Esophagus (tissue), 2 donors: ENCODE data around the gene GNB2. TPM values are rescaled to one million over a fixed set of nuclear protein-coding genes. Genes with fewer than 3 reads are reported as not detected.

Experiments
- H3K27ac ChIP-seq, 2 donors: one replicate each; pipeline ENCODE4 v1.5.1; 2013; ENCODE audit warnings: low read depth in 2 of 2, mild to moderate bottlenecking in 2 of 2, inconsistent platforms in 1 of 2, low read length in 1 of 2, moderate library complexity in 1 of 2
- H3K27me3 ChIP-seq, 2 donors: one replicate each; pipeline ENCODE4 v1.6.1; 2013; ENCODE audit warnings: low read length in 2 of 2, control low read depth in 1 of 2, mild to moderate bottlenecking in 1 of 2; ENCODE audit not compliant: insufficient read depth in 2 of 2, control insufficient read depth in 1 of 2
- H3K36me3 ChIP-seq, 2 donors: one replicate each; pipeline ENCODE4 v1.6.1; 2013; ENCODE audit warnings: low read length in 1 of 2; ENCODE audit not compliant: control insufficient read depth in 2 of 2, insufficient read depth in 2 of 2
- H3K4me1 ChIP-seq, 2 donors: one replicate each; pipeline ENCODE4 v1.6.1; 2013; ENCODE audit warnings: low read length in 1 of 2; ENCODE audit not compliant: control insufficient read depth in 2 of 2, insufficient read depth in 2 of 2
- H3K4me3 ChIP-seq, 2 donors: one replicate each; pipeline ENCODE4 v1.5.1; 2013; ENCODE audit warnings: low read length in 2 of 2, mild to moderate bottlenecking in 2 of 2, low read depth in 1 of 2, moderate library complexity in 1 of 2
- H3K9me3 ChIP-seq, 2 donors: one replicate each; pipeline ENCODE4 v1.6.1; 2013; ENCODE audit warnings: mild to moderate bottlenecking in 2 of 2, low read depth in 1 of 2, low read length in 1 of 2, moderate library complexity in 1 of 2; ENCODE audit not compliant: control insufficient read depth in 2 of 2, insufficient read depth in 1 of 2
- WGBS, 2 donors: extraction: QIAGEN DNeasy Blood & Tissue Kit; methylation state at CpG; one replicate each; pipeline ENCODE4 v1.1.7; 2013; 5-methylcytosine and 5-hydroxymethylcytosine counted together
- polyA plus RNA-seq, 2 donors: library from polyadenylated mRNA; stranded (reverse); fragments of 200-250 nt; gene quantifications; one replicate each; pipeline ENCODE4 v1.2.3, GENCODE V29; 2013
- donor health status: healthy with polysubstance abuse.
- donor health status: Bipolar disorder and iron deficiency.

GNB2 gene
- polyA plus RNA-seq, 2 donors: 147 to 284 TPM

GRCh38 chr7:100686201-100686821, 12.8 kb downstream of the GNB2 start:
- Histone ChIP-seq H3K27me3 (no peaks in the 10 kb centered on the region), H3K27ac (no peak overlapping the region), H3K36me3 (peaks cover 13 to 77% of the 10 kb centered on the region in 2 donors), H3K4me3 (no peak overlapping the region), H3K9me3 (no peaks in the 10 kb centered on the region), H3K4me1 (peaks cover 0 to 6% of the 10 kb centered on the region in 2 donors)
- 84 to 87% methylated on average over 33 of the region's 33 CpGs for WGBS, 2 donors

GRCh38 chr7:100686822-100687211, 13.3 kb downstream of the GNB2 start:
- Histone ChIP-seq H3K4me1 (peaks cover 0 to 10% of the 10 kb centered on the region in 2 donors), H3K36me3 (peaks cover 8 to 72% of the 10 kb centered on the region in 2 donors), H3K27ac (no peak overlapping the region), H3K9me3 (no peaks in the 10 kb centered on the region), H3K27me3 (no peaks in the 10 kb centered on the region), H3K4me3 (no peak overlapping the region)
- WGBS, 2 donors: 91 to 92% methylated on average over 16 to 17 of the region's 17 CpGs

- Histone ChIP-seq H3K27ac (peak overlapping the region in 1 of 2 donors; percentile 8), H3K36me3 (peaks cover 8 to 68% of the 10 kb centered on the region in 2 donors), H3K4me3 (no peak overlapping the region), H3K27me3 (no peaks in the 10 kb centered on the region), H3K9me3 (no peaks in the 10 kb centered on the region), H3K4me1 (peaks cover 0 to 15% of the 10 kb centered on the region in 2 donors)
- WGBS, 2 donors: 89 to 92% methylated on average over 22 of the region's 22 CpGs
Observed at GRCh38 chr7:100687261-100687660, 13.7 kb downstream of the GNB2 start.

GRCh38 chr7:100687751-100688300, 14.3 kb downstream of the GNB2 start:
- WGBS, 2 donors: 79 to 82% methylated on average over 25 of the region's 25 CpGs
- H3K4me3 ChIP-seq: no peak overlapping the region
- no peaks in the 10 kb centered on the region for H3K9me3 ChIP-seq
- H3K4me1 ChIP-seq: peaks cover 0 to 18% of the 10 kb centered on the region in 2 donors
- H3K27me3 ChIP-seq: no peaks in the 10 kb centered on the region
- H3K27ac ChIP-seq: no peak overlapping the region
- H3K36me3 ChIP-seq: peaks cover 8 to 63% of the 10 kb centered on the region in 2 donors

- Histone ChIP-seq H3K4me3 (no peak overlapping the region), H3K9me3 (no peaks in the 10 kb centered on the region), H3K4me1 (peaks cover 0 to 18% of the 10 kb centered on the region in 2 donors), H3K36me3 (peaks cover 8 to 58% of the 10 kb centered on the region in 2 donors), H3K27ac (no peak overlapping the region), H3K27me3 (no peaks in the 10 kb centered on the region)
- 81 to 82% methylated on average over 16 of the region's 16 CpGs for WGBS, 2 donors
Observed at GRCh38 chr7:100688326-100688860, 14.9 kb downstream of the GNB2 start.

GRCh38 chr7:100689230-100690135, 15.9 kb downstream of the GNB2 start:
- no peaks in the 10 kb centered on the region for H3K9me3 ChIP-seq
- no peak overlapping the region for H3K4me3 ChIP-seq
- no peak overlapping the region for H3K27ac ChIP-seq
- H3K36me3 ChIP-seq: peaks cover 8 to 48% of the 10 kb centered on the region in 2 donors
- H3K4me1 ChIP-seq: peaks cover 0 to 18% of the 10 kb centered on the region in 2 donors
- no peaks in the 10 kb centered on the region for H3K27me3 ChIP-seq
- WGBS, 2 donors: 76 to 79% methylated on average over 18 of the region's 18 CpGs

- WGBS, 2 donors: 26 to 30% methylated on average over 25 to 28 of the region's 28 CpGs
- H3K9me3 ChIP-seq: no peaks in the 10 kb centered on the region
- H3K27me3 ChIP-seq: no peaks in the 10 kb centered on the region
- H3K4me3 ChIP-seq: peak overlapping the region in 1 of 2 donors; percentile 93
- H3K4me1 ChIP-seq: peaks cover 0 to 18% of the 10 kb centered on the region in 2 donors
- H3K36me3 ChIP-seq: peaks cover 0 to 25% of the 10 kb centered on the region in 2 donors
- H3K27ac ChIP-seq: peak overlapping the region in 1 of 2 donors; percentile 47
Observed at GRCh38 chr7:100691676-100692577, 18.4 kb downstream of the GNB2 start.

- peak overlapping the region in 1 of 2 donors; percentile 93 for H3K4me3 ChIP-seq
- peaks cover 0 to 18% of the 10 kb centered on the region in 2 donors for H3K4me1 ChIP-seq
- peaks cover 0 to 19% of the 10 kb centered on the region in 2 donors for H3K36me3 ChIP-seq
- H3K27me3 ChIP-seq: no peaks in the 10 kb centered on the region
- H3K9me3 ChIP-seq: no peaks in the 10 kb centered on the region
- H3K27ac ChIP-seq: peak overlapping the region in 1 of 2 donors; percentile 24
- 47 to 60% methylated on average over 6 of the region's 6 CpGs for WGBS, 2 donors
Observed at GRCh38 chr7:100692578-100692961, 19.0 kb downstream of the GNB2 start.
